HG03064 (cell line): ENCODE results near the gene KANSL1L.

Experiments used
- ATAC-seq: cut with Tn5 transposase; IDR thresholded peaks from one replicate; pipeline ENCODE4 v1.9.1; 2021; ENCODE audit warnings: low read depth; ENCODE audit not compliant: unreplicated experiment

KANSL1L gene

DNA sequence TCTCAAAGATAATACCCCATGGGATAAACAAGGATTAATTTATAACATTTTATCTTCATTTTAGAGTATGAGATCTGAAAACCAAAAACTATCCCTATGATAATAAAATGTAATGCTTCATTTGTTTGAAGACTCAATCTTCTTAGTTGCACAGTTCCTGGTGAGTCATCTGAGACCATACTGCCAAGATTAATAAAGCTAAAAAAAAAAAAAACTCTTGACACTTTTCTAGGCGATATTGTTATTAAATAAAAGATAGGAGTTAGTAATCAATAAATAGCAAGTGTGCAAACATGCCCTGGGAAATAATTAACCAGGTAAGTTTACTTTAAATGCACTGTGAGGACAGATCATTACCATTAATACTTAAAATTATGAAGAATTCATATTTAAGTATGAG is 84.9 kb downstream of the KANSL1L start:
- ATAC-seq, result no peak

DNA sequence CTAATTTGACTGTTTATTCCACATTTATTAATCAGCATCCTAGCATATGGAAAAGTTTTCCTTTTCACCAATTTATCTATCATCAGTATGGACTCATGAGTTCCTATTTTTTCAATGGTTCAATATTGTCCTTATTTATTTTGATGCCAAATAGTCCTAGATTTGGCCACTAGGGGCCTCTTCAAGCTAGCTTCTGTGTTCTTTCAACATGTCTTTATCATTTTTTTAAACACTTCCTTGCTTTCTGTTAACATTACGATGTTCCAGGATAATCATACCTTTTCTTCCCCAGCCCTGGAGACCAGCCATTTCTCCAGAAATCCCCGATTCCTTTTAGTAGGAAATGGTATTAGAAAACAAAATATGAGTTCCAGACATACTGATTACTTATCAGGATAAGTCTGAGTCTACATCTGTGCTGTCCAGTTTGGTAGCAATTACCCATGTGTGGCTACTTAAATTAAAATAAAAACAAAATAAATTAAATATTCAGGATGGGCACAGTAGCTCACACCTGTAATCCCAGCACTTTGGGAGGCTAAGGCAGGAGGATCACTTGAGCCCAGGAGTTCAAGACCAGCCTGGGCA is 98.2 kb downstream of the KANSL1L start:
- ATAC-seq, result peak; percentile 79

DNA sequence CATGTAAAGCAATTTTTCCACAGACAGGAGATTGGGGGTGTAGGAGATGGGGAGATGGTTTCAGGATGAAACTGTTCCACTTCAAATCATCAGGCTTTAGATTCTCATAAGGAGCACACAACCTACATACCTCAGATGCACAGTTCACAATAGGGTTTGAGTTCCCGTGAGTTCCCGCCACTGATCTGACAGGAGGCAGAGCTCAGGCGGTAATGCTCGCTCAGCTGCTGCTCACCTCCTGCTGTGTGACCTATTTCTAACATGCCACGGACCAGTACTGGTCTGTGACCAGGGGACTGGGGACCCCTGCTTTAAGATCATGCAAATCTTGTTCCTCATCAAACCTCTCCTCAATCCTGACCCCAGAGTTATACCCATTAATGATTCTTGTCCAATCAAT is 98.7 kb downstream of the KANSL1L start:
- no peak for ATAC-seq

GRCh38 chr2:210063306-210063705 is 107.9 kb downstream of the KANSL1L start:
- no peak for ATAC-seq

- no peak for ATAC-seq
Measured at GRCh38 chr2:210055825-210056224, 115.4 kb downstream of the KANSL1L start.

- no peak for ATAC-seq
Measured at GRCh38 chr2:210054696-210055095, 116.5 kb downstream of the KANSL1L start.

DNA sequence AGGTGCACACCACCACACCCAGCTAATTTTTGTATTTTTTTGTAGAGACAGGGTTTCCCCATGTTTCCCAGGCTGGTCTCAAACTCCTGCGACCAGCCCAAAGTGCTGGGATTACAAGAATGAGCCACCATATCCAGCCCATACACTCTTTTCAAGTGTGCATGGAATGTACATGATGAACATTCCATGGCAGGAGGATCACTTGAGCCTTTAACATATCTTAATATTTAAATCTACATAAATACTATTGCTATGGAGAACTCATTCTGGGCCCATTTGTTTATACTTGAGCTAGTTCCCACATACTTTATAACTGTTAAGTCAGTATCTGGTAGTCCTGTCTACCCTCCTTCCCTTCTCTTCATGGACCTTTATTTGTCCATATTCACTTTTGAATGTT is 120.3 kb downstream of the KANSL1L start:
- no peak for ATAC-seq

GRCh38 chr2:210049831-210050230 is 121.4 kb downstream of the KANSL1L start:
- no peak for ATAC-seq

GRCh38 chr2:210046851-210047500 is 124.2 kb downstream of the KANSL1L start:
- no peak for ATAC-seq

DNA sequence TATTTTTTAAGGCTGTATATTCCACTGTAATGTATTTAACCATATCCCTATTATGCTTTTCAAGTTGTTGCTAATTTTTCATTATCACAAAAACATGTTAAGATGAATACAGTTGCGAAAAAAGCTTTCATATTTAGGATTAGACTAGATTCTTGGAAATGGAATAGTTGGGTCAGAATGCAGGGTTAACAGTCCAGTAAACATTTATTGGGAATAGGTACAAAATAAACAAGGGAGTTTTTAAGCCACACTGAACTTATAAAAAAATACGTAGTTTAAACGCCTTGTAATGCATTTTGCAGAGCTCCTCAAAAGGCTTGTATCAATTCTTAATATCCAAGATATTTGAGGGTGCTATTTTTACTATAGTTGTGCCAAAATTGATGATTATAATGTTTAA is 133.1 kb downstream of the KANSL1L start:
- no peak for ATAC-seq

GRCh38 chr2:210035679-210036078 is 135.5 kb downstream of the KANSL1L start:
- ATAC-seq, result no peak

- ATAC-seq, result no peak
Measured at GRCh38 chr2:210034087-210034683, 137.0 kb downstream of the KANSL1L start.

GRCh38 chr2:210028178-210028577 is 143.0 kb downstream of the KANSL1L start:
- no peak for ATAC-seq

- no peak for ATAC-seq
Measured at GRCh38 chr2:210027608-210028007, 143.6 kb downstream of the KANSL1L start.

DNA sequence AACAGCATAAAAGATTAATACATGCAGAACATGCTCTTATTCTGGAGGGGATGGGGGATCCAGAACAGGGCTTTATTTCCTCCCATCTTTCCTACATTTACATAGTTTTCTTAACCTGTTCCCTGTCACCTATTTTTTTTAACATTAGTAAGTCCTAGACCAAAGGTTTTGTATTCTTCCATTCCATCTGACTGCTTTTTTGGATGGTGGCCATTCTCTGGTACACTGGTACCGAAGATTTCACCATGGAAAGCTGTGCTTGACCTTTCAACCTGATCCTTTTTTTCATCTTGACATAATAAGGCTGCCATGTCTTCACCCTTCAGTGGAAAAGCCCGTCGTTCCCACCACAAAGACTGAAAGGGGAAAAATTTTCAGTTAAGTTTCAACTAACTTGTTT is 148.4 kb downstream of the KANSL1L start:
- no peak for ATAC-seq

GRCh38 chr2:210020138-210020537 is 151.1 kb downstream of the KANSL1L start:
- ATAC-seq, result no peak

- ATAC-seq, result no peak
Measured at GRCh38 chr2:210009896-210010295, 161.3 kb downstream of the KANSL1L start.

GRCh38 chr2:210009126-210009525 is 162.1 kb downstream of the KANSL1L start:
- no peak for ATAC-seq

GRCh38 chr2:210007895-210008294 is 163.3 kb downstream of the KANSL1L start:
- no peak for ATAC-seq

DNA sequence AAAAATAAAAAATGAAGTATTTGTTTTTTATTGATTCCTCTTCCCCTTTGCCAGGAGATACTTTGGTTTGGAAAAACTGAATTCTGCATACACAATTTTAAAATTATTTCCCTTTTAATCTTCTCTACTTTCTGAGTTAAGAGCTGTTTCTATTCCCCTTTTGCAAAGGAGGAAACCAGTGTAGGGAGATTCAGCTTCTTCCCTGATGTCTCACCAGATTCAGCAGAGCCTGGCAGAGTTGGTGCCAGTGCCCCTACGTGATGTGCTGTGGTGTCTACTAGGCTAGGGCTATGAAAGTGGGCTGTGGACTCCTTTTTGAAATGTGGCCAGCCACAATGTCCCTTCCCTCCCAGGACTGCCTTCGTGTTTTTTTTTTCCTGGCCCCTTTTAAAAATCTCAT is 166.3 kb downstream of the KANSL1L start:
- no peak for ATAC-seq

GRCh38 chr2:210003359-210003758 is 167.8 kb downstream of the KANSL1L start:
- ATAC-seq, result no peak
